Measurements from ENCODE around the gene ZKSCAN1.

DNA sequence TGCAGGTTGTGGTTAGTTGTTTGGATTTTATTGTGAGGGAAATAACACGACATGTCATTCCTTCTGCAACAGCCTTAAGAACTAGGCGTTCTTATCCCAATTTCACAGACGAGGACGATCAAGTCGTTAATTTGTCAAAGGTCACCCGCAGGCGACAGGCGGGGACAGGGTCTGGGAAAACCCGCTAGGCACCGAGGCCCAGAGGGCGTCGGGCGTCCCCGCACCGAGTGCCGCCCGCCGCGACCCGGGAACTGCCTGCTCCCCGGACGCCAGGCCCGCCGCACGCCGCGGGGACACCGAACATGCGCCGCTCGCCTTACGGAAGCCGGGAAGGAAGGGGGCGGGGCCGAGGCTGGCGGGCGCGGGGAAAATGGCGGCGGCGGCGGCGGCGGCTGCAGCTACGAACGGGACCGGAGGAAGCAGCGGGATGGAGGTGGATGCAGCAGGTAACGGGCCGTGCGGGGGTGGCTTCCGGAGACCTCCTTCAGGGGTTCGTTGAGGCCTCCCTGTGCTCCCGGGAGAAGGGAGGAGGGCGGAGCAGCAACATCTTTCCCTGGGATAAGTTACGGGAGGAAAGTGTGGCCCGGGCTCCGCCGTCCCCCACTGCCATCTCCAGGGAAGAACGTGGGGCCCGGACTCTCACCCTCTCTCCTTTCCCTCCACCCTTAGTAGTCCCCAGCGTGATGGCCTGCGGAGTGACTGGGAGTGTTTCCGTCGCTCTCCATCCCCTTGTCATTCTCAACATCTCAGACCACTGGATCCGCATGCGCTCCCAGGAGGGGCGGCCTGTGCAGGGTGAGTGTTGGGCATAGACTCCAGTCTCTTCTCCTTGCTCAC, 73.4 kb downstream of the ZKSCAN1 start, which contains the start of gene COPS6:
- peak; percentile 48 to 62 for TF ChIP-seq POLR2A (IDR thresholded peaks at IDR 0.05)
- TF ChIP-seq, protein P1, sequence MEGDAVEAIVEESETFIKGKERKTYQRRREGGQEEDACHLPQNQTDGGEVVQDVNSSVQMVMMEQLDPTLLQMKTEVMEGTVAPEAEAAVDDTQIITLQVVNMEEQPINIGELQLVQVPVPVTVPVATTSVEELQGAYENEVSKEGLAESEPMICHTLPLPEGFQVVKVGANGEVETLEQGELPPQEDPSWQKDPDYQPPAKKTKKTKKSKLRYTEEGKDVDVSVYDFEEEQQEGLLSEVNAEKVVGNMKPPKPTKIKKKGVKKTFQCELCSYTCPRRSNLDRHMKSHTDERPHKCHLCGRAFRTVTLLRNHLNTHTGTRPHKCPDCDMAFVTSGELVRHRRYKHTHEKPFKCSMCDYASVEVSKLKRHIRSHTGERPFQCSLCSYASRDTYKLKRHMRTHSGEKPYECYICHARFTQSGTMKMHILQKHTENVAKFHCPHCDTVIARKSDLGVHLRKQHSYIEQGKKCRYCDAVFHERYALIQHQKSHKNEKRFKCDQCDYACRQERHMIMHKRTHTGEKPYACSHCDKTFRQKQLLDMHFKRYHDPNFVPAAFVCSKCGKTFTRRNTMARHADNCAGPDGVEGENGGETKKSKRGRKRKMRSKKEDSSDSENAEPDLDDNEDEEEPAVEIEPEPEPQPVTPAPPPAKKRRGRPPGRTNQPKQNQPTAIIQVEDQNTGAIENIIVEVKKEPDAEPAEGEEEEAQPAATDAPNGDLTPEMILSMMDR (IDR thresholded peaks at IDR 0.05) = no peak
